Fibroblast of gingiva (primary cell): ENCODE measurements around the gene KRT8.
A peak's percentile ranks its signal among the peaks of the same experiment; 100 is the strongest.
"Not testable (repeated sequence)": the region's sequence is repeated elsewhere in the genome, so short reads cannot be mapped to it uniquely, and the experiment has no call there.

Experiments
- DNase-seq: peaks from one replicate; pipeline ENCODE4 v3.0.0-alpha.2; 2011; ENCODE audit warnings: low read depth

KRT8 gene

DNA sequence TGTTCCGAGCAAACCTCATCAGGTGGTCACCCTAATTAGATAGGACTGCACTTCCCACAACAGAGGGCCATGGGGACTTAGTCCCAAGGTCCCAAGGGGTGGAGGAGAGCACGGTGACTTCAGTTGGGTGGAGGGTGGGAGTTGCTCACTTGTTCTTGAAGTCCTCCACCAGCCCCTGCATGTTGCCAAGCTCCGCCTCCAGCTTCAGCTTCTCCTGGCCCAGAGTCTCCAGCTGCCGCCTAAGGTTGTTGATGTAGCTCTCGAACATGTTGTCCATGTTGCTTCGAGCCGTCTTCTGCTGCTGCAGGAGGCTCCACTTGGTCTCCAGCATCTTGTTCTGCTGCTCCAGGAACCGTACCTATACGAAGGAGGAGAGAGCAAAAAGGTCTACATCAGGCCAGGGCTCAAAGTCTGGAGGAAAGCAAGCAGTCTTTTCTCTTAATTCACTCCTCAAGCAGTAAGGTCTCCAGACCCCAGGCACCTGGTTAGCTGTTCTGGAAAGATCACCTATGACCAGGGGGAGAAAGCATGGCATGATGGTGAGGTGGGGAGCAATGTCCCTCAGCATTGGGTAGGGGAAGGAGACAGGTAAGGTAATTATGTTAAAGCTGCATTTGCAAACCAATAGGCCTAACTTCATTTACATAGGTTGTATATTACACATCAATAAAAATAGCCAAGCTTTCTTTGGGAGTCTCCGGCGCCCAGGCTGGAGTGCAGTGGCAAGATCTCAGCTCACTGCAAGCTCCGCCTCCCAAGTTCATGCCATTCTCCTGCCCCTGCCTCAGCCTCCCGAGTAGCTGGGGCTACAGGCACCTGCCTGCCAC lies 2.9 kb downstream of the KRT8 start:
- DNase-seq = no peak

DNA sequence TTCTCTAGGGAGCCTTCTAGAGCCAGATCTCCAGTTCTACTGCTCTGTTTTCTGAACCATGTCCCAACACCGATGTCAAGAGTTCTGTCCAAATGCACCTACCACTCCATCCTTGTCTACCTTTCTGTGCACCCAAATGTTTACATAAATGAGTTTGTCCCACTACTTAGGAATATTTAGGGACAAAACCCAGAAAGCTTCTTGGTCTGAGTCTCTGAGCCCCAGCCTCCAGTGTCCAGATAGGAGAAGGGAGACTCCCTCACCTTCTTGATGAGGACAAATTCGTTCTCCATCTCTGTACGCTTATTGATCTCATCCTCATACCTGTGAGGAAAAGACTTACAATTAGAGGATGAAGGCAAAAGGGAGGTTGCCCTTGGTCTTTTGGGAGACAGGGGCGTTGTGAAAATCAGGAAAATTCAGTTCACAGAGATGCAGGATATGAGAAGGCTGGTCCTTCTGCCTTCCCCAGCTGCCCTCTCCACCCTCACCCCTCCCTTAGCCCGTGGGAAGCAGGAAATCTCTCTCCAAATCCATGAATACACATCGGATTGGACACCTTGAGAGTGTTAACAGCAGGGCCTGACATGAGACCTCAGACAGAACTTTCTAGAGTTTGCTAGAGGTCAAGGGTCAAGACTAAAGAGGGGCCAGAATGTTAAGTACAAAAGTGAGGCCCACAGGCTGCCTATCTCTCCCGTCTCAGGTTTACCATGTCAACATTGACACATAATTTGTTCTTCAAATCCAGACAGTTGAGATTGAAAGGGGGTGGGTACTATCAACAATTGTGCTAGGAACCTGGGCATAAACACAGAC lies 3.8 kb downstream of the KRT8 start:
- no peak for DNase-seq

DNA sequence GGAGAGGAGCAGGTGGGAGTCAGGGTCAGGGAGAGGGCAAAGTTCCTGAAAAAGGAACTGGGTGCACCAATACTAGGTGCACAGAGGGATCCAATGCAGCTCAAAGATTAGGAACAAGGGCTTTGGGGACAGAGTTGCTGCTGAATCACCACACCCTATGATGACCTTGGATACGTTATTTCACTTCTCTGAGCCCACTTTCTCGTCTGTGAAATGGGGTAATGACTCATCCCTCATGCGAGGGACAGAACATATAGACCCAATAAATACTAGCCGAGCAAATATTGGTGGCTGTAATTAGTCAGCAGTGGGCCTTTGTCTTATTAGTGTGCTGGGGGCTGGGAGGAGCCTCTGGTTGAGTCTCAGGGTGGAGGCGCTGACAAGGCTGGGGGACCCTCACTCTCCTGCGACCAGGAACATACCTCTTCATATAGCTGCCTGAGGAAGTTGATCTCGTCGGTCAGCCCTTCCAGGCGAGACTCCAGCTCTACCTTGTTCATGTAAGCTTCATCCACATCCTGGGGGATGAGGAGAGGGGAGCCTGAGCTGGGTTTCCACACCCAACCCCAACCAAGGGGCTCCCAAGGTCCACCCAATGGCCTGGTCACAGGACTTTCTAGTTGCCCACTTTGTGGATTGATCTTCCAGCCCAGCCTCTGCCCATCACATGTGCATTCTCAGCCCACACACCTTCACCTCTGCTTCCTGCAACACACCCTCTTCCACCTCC lies 4.5 kb downstream of the KRT8 start:
- DNase-seq = no peak

DNA sequence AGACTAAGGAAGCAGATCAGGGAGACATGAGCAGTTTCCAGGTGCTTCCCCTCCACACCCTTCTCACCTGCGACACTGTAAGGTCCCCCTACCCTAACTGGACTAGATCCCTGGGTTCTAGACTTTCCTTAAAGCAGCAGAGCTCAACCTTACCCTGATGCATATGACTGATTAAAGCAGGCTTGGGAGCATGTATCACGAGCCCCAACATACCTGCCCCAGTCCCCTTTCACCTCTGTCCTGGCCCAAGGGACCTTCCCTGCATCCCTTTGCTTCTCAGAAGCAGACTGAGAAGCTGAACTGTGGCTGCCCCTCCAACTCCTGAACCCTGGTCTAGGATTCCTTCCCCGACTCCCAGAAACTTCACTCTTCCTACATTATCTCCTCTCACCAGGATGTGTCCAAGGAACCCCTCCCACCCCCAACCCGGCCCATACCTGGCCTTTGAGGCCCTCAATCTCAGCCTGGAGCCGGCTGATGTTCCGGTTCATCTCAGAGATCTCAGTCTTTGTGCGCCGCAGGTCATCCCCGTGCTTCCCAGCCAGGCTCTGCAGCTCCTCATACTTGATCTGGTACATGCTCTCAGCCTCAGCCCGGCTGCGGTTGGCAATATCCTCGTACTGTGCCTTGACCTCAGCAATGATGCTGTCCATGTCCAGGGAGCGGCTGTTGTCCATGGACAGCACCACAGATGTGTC lies 5.4 kb downstream of the KRT8 start:
- no peak for DNase-seq

DNA sequence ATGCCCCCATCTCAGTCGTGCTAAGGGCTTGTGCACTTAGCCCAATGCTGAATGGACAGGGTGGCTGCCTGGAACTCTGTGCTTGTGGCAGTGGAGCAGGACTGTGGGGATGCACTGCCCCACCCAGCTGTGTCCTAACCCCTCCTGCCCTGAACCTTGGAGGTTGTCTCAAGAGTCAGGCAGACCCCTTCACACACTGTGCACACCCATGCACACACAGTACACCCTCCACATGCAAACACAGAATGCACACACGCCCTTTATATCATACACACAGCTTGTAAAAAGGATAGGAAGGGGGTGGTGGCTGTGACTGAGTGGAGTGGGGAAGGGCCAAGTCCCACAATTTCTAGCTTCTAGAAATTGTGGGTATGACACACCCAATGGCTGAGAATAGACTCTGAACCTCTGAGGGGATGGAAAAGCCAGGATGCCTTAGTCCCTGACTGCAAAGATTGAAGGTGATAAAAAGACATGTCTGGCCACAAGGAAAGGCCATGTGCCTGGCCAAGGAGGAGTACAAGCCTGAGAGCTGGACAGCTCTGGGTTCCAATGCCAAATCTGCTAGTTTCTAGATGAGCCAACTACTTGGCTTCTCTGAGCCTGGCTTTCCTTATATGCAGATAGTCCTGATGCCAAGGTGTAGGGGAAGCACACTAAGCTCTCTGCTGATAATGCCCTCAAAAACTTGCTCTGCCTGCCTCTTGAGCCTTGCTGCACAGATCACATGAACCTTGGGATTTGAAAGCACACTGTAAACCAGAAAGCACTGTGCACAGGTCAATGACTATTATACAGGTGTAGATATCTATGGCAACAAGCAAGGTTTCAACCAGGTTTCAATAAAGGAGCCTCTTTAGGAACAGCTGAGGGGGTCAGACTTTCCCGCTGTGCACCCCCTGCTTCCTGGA lies 8.4 kb downstream of the KRT8 start:
- no peak for DNase-seq

DNA sequence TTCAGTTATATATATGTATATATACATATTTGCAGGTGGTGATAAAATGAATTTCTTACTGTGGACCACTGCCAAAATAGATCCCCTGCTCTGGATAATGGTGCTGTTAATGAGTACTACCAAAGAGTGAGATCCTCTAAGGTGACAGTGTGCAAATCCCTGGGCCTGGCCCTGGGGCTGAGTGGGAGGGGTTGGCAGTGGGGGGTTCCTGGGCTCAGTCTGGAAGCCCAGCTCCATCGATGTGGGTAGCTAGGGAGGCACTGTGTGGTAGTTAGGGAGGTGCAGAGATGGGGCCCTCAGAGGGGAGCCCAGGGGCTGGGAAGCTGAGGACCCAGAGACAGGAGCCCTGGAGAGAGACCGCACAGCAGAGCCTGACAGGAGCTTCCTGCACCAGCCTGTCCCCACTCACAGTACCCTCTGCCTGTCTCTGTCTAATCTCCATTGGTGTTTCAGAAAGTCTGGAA lies 9.1 kb downstream of the KRT8 start:
- no peak for DNase-seq

DNA sequence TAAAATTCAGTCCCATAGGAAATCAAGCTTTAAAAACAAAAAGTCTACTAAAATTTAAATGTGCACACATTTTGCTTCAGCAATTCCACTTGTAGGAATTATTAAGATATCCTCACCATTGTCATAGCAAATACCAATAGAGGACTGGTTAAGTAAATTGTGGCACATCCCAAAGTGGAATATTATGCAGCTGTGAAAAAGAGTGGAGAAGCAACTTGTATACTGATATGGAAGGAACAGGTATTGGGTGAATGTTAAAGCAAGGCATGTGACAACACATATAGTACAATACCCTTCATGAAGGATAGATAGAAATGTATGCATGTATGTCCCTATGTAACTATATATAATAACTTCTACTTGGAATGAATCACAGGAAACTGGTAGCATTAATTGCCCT lies 11.9 kb downstream of the KRT8 start:
- DNase-seq = no peak

DNA sequence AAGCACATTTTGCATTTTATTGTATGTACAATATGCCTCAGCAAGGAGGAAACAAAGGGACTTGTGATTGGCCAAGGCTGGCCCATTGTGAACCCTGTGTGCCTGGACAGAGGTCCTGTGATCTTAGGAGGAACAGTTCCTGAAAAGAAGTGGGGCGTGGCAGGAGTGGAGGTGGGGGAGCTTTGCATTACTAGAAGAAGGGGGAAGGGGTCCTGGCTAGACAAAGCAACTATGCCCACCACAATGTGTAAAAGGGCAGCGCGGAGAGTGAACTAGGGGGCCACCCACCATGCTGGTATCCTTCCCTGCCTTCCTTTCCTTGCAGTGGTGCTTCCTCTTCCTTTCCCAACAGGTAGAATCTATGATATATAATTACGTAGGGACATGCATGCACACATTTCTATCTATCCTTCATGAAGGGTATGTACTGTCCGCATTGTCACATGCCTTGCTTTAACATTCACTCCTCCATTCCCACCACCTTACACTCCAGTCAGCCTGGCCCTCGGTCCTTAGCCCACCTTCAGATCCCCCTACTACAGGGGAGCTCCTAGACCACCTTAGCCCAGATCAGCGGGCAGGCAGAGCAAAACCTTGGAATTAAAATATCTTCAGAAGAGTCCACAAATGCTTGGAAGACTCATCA lies 12.5 kb downstream of the KRT8 start:
- no peak for DNase-seq

DNA sequence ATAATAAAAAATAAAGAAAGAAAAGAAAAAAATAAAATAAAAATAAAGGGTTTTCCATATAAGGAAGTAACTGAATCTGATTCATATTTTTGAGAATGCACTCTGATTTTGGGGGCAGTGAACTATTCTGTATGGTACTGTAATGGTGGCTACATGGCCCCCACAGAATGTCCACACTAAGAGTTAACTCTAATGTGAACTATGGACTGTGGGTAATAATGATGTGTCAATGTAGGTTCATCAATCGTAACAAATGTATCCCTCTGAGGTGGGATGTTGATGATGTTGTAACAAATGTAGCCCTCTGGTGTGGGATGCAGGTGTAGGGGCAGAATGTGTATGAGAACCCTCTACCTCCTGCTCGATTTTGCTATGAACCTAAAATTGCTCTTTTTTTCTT lies 13.8 kb downstream of the KRT8 start:
- DNase-seq = no peak

DNA sequence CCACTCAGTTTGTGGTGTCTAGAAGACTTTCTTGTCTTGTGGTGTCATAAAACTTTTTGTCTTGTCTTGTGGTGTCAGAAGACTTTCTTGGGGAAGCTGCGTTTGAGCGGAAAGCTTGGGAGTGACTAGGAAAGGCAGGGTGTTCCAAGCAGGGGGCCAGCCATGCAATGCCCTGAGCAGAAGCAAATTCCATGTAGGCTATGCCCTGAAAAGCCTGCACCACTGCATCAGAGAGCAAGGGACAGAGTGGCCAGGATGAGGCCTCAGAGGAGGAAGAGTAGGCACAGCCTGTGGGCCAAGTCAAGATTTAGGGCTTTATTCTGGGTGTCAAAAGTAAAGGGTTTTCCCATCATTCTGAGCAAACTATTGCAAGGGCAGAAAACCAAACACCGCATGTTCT lies 14.5 kb downstream of the KRT8 start:
- DNase-seq = no peak

DNA sequence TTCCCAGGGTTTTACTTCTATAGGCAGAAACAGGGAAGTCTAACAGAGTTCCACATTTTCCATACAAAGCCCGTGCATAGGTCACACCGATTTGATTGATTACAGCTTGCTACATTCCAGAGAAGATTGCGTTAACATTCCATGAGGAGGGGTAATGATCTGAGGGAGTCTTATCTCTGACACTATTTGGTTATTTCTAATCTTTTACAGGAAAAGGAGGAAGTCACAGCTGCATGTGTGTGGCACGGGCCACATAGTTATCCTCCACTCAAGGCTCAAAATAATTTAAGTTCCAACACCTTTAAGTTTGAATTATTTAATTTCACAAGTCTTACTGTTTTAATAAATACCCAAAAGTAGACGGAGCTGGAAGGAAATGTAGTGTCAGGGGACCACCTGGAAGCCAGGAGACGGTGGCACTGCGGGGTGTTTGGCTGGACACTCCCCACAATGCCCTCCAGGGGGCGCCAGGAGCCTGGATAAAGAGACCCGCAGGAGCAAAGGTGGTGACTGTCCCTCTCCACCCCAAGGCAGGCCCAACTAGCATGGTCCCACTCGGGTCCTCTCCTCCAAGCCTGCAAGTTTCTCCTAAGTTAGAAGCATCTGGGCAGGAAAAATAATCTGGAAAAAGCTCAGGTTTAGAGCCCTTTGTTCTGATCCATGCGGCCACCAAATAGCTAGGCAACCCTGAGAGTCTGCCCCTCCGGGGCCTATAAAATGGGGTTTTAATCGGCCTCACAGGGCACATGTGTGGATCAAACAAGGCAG lies 20.2 kb downstream of the KRT8 start:
- peak; percentile 12 for DNase-seq

DNA sequence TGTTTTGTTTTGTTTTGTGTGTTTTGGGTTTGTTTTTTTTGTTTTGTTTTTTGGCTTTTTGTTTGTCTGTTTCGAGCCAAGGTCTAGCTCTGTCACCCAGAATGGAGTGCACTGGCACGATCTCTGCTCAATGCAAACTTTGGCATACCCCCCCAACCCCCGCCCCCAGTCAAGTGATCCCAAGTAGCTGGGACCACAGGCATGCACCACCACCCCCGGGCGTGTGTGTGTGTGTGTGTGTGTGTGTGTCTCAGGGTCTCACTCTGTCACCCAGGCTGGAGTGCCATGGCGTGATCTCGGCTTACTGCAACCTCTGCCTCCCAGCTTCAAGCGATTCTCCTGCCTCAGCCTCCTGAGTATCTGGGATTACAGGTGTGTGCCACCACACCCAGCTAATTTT lies 24.4 kb downstream of the KRT8 start:
- DNase-seq = not testable (repeated sequence)

DNA sequence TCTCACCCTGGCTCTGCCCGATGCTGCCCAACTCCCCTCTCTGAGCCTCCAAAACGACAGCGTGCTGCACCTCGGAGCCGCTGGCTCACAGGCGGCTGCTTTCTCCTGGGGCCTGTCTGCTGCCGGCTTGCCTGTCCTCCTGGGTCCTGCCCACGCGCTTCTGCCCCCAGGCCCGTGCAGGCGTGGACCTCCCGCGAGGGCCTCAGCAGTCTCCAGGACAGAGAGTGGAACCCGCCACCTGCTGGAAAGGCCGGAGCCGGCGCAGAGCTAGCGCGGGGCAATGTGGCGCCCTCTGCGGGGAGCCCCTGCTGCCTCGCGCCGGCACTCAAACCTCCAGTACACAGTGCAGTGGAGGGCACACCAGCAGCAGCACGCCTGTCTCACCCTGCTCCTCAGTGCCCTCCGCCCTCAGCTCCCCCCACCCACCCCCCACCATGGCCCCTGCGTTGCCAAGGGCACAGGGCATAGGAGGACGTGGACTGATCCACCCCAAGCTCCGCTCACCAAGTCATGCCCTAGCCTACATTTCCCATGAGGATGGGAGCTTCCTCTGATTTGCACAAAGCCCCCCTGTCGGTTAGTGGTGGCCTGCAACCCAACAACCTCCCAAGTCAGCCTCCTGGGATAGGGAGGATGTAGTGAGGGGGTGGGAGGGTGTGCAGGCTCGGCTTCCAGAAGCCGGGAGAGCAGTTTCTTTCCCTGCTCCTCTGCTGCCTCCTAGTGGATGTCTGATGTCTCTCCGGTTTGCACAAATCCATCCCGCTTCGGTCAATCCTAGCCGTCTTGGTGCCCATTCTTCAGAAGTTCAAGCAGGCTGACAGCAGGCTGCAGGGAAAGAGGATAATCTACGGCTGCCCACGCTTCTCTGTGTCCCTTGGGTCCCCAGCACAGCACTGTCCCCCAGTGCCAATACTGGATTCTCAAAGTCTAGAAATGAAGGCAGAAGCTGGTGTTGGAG lies 25.2 kb downstream of the KRT8 start:
- peak; percentile 73 for DNase-seq

DNA sequence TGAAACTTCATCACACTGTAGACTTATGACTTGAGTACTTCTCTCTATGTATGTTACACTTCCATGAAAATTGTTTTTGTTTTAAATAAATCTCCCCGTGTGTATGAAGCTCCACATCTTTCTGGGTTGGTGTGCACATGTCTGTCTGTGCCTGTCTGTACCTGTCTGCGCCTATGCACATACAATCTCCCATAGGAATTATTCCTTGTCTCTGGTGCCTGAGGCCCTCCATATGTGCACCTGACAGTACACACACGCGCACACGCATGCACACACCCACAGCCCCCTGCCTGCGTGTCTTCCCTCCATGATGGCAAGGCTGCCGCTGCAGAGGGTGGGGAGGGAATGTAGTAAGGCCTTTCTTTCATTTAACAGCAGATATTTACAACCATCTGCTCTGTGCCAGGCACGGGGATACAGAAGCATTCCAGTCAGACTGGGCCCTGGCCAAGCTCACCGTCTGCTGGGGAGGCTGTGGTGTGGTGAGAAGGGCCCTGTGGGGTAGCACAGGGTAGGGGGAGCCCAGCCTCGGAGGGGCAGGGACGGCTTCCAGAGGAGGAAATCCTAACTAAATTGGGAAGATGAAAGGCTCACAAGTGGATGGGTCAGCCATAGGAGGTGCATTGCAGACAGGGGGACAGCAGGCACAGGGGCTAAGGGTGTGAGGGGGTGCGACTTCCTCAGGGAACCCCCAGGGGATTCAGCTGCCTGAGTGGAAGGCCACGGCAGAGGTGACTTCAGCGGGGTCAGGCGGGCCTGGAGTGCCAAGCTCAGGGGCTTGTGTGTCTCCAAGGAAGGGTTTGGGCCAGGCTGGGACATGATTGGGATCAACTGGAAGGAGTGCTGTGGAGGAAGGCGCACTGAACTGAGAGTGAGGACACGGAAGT lies 26.1 kb downstream of the KRT8 start:
- no peak for DNase-seq

DNA sequence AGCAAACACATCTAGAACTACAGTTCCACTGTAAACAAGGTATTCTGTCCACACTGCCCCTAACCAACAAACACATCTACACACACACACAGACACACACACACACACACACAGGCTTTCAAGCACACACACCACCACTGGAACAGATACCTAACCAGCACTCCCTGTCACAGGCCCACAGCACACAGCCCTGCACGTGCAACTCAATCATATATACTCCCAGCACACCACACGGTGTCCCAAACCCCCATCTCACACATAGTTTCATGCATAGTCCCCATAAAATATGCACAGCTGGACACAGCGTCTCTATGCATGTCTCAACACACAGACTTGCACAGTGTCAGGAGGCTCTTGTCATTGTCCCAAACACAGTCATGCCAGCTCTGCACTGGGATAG lies 27.6 kb downstream of the KRT8 start:
- no peak for DNase-seq

DNA sequence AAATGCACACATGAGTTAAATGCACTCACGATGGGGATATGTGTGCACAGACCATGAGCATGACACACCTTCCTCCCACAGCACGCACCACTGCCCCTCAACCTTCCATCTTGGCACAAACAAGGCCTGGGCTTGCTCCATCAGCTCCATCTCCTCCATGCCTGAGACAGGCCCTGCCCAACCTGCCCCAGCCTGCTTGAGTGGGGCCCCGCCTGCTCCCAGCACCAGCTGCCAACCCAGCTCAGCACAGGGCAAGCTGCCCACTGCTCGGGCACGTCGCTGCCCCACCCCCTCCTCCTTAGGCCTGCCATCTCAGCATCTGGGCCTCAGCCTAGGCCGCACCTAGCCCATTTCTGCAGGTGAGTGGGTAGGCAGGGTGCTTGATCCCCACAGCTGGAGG lies 28.5 kb downstream of the KRT8 start:
- DNase-seq = no peak
